ENCODE results near the gene FAM168B.
A peak's percentile ranks its signal among the peaks of the same experiment; 100 is the strongest.

Gene FAM168B

DNA sequence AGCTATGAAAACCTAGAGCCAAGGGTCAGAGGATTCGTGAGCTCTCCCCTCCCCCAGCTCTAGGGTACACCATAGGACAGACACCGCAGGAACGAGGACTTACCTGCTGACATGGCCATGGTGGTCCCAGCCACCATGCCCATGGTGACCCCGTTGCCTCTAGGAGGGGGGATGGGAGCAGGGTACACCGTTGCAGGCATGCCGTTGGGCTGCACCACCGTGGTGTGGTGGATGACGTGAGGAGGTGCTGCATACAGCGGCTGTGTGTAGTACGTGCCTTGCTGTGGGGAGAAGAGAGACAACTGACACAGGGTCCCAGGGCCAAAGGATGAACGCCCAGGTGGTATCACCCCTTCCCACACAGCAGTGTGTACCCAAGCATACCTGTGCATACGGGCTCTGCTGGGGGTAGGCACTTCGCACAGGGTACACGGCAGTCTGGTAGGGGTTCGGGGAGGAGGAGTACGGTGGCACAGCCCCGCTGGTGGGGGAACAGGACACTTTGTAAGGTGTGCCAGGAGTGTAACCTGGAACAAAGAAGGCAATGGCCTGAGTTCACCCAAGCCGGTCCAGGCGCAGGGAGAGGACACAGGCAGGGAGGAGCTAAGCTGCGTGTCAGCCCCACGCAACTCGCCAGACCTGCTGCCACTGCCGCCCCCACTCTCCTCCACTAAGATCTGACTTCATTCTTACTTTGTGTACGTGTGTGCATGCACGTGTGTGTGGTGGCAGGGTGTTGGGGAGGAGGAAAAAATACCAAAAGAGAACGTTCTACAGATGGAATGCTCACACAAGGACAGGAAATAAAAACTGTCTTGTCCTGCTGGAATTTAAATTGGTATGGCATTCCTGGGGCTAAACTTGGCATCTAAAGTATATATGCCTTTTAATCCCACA is 37.8 kb downstream of the FAM168B start:
- DNase-seq: no peak

DNA sequence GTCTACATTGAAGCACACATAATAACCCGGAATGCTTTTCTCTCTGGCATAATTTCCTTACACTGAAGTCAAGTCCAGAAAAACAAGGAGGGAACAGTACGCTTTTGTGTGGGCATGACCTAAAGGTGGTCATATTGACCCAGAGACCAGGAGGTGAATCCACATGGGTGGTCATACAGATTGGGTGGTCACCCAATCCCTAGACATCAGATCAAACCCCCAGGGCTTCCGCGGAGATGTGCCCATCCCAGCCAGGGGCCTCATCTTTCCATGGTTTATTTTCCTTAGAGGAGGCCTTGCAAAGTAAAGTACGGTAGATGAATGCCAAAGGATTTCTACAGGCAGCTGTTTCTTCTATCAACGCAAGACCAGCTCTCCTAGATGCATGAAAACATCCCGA is 38.8 kb downstream of the FAM168B start:
- DNase-seq: no peak

DNA sequence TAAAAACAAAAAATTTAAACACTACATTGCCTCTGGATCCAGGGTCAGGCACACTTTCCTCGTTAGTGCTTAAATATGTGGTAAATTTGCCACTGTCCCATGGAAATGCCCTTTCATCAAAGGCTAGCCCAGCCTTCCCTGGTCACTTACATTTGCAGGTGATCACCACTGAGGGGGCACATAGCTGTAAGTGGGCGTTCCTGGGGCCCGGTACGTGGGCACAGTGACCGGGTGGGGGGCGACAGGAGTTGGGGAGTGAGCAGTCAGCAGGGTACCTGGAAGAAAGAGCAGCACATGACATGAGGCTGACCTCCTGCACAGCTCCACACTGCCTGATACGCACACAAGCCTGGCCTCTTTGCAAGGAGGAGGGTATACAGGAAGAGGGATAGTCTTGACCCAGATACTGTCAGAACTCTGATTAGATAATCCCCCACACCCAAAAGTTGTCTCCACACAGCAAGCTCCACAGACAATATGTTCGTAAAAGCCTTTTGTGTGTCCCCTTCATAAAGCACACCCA is 40.5 kb downstream of the FAM168B start:
- no peak for DNase-seq

DNA sequence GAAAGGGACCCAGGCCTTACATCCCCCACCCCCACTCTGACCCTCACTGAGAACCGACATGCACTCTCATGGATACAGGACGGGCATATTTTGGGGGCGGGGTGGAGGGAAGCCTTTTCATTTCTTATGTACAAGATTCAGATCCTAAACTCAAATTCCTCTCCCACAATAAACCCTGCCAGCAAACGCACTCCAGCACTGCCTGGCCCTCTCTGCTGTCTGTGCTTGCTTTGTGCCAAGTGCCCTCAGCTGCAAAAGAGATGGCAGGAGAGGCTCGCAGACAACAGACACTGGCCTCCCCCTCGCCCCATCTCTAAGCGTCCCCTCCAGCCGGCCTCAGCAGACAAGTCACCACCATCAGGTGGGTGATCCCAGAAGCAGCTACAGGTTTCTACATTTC is 42.4 kb downstream of the FAM168B start:
- DNase-seq: no peak

DNA sequence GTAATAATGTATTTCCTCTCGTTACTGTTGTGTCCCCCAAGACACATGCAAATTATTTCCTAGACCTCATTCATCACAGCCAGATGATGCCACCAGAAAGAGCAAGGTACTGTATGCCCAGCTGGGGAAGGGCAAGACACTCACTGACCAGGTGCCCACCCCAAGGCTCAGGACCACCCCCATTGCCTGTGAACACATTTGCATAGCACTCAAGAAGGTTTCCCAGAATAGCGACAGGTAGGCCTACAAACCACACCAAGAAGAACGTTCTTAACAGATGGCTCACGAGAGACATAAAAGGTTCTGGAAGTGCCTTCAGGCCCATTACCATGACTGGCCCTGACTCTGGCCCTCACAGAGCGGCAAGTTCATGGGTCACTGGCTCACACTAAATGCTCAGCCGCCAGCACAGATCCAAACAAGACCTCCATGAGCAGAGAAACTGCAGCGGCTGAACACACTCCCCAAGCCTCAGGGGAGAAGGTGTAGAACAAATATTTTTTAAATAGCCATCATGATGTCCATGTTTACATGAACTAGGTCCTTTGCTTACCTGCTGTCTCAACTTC is 44.0 kb downstream of the FAM168B start:
- DNase-seq: no peak

DNA sequence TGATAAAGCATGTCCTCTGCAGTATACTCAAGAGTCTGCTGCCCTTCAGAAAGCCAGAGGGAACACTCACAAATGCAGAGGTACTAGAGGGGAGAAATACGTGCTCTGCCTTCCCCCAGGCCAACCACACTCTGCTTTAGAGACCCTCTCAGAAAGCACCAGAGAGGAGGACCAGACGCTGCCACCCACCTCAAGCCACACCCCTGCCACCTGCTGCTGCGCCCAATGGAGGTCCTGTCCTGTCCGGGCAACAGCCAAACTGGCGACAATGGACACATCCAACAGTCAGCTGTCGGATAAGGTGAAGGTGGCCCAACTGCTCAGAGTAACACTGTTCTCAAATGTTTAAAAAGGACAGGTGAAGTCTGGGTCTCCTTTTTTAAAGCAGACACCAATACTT is 44.6 kb downstream of the FAM168B start:
- no peak for DNase-seq

DNA sequence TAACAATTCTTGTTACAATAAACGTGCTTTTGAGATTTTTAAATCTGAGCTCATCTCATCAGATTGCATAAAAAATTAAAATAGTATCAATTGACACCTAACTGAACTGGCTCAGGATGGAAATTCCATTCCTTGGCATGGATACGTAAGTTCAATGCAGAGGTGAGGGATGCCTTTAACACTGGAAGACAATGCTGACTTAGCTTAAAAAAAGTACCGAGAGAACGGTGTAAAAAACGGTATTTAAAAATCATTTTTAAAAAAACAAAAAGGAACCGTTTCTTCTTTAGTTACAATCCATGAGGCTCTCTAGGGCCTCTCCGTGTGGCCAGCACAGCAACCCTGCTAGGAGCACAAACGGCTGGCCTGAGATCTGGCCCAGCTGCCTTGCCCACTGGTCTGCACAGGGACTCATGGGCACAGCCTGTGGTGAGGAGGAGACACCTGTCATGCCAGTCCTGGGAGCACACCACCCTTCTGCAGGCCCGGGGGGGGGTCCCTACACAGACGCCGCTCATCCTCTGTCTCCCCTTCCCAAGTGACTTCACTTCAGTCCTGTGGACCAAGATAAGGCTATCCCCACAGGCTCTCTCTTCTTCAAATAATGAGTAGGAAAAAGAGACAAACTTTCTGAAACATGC is 45.2 kb downstream of the FAM168B start:
- no peak for DNase-seq

DNA sequence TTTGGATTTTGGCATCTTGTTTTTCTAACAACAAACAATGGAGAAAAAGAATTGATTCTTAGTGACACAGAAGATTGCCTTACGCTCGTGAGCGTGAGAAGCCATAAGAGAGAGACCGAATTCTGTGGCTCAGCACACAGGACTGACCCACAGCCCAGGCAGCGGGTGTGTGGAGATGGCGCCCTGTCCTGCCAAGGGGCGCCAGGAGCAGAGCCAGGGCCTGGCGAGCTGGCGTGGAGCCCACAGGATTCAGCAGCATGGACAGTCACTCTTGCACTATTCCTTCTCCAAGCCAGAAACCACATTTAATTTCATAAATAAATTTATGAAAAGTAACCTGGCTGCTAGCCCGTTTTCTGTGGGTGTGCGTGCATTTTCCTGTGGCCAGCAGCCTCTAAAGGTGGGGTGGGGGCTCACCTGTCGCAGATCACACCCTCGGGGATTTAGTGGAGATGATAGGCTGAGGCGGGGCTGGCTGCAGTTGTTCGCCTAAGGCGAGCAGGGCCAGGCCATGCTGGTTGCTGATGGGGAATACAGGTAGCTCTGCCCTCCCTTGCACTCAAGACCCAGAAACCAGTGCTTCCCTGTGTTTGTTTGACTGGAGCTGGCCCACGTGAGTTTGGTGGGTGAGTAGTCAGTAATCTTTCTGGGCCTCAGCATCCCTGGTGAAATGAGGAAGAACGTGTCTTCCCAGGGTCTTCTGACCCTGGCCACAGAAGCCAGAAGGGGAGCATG is 46.2 kb downstream of the FAM168B start:
- no peak for DNase-seq

DNA sequence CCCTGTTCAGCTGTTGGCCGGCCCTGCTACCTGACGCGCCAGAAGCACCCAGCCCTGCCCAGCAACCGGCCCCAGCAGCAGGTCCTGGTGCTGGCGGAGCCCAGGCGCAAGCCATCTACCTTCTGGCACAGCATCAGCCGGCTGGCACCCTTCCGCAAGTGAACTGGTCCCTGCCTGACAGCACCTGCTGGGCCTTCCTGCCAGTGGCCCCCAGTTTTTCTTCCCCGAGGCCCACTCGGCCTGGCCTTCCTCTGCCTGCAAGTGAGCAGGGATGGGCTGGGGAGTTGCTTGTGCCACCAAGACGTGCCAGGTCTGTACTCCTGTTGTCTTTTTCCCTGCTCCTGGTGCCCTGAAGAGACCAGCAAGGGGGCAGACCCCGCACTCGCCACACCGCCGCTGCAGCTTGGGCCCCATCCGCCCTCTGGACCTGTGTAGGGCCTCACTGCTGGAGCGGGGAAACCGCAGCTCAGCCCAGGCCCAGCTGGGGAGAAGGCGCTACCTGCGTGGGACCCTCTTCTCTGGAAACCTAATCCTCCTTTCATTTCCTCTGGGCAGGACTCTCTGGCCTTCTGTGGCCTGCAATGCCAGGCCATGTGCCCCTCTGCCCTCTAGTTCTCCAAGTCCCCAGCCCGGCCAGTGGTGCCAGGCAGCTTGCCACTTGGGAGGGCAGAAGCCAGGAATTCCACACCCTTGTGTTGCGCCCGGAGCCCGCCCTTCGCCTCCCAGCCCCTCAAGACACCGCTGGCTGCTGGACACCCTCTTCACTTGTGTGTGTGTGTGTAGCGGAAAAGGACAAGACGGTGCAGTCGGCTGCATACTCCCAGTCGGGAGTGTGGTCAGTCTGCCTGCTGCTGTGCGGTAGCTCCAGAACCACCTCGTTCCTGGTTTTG is 47.0 kb downstream of the FAM168B start:
- no peak for DNase-seq

DNA sequence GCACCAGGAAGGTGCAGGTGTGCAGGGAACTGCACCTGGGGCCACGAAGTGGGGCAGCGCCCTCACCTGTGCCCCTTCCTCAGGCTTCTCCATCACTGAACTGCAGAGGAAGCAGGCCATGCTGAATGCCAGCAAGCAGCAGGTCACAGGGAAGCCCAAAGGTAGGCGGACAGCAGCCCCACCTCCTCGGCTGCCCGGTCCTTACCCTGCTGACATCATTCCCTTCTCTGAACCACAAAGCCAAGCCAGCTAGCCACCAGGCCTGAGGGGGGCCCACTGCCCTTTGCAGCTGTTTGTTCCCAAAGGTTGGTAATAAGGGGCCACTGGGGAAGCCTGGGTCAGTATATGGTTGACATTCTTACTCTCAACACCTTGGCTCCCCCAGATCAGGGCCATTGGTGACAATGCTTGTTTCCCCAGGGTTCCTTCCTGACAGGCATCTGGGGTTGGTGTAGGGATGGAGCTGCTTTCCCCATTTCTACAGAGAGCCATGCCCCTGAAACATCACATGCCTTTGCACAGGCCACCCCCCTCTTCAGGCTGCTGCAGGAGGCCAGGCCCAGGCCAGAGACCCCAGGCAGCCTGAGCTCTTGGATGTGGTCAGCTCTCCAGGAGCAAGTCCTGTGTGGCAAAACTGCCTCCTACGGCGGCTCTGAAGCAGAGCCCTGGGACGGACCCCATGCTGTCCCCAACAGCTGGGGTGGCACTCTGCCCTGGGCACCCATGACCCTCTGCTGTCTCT is 47.8 kb downstream of the FAM168B start:
- no peak for DNase-seq

DNA sequence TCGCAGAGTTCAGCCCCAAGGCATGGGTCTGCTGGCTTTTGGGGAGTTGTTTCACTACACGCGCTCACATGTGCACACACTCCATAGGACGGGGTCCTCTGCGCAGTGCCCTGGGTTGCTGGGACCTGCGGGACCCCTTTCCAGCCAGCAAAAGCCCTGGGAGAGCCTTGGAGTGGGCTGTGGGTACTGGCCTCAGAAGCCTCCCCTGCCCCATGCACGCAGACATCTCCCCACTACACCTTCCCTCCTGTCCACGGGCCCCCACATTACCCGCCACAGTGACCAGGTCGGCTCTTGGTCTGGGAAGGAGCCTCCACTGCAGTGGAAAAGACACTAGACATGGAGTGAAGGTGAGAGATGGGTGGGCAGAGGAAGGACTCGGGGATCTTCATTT is 48.5 kb downstream of the FAM168B start:
- DNase-seq: no peak

DNA sequence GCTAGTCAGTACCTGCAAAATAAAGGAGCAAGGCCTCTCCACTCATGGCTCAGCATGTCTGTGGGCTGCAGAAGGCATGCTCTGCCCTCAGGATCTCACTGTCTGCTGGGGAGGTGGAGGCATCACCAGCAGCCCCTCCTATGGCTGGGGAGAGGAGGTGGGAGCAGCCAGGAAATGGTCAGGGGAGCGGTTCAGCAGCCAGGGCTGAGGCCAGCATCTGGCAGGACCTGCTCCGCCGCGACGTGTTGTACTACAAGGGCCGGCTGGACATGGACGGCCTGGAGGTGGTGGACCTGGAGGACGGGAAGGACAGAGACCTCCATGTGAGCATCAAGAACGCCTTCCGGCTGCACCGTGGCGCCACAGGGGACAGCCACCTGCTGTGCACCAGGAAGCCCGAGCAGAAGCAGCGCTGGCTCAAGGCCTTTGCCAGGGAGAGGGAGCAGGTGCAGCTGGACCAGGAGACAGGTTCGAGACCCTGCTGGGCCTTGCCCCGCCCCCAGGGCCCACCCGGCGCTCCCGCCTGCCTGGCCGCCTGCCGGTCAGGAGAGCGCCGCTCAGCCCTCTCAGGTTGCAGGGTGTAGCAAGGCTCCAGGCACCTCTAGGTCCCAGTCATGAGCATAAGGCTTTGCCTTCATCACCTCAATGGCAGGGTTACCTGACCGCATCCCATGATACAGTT is 49.0 kb downstream of the FAM168B start:
- no peak for DNase-seq

DNA sequence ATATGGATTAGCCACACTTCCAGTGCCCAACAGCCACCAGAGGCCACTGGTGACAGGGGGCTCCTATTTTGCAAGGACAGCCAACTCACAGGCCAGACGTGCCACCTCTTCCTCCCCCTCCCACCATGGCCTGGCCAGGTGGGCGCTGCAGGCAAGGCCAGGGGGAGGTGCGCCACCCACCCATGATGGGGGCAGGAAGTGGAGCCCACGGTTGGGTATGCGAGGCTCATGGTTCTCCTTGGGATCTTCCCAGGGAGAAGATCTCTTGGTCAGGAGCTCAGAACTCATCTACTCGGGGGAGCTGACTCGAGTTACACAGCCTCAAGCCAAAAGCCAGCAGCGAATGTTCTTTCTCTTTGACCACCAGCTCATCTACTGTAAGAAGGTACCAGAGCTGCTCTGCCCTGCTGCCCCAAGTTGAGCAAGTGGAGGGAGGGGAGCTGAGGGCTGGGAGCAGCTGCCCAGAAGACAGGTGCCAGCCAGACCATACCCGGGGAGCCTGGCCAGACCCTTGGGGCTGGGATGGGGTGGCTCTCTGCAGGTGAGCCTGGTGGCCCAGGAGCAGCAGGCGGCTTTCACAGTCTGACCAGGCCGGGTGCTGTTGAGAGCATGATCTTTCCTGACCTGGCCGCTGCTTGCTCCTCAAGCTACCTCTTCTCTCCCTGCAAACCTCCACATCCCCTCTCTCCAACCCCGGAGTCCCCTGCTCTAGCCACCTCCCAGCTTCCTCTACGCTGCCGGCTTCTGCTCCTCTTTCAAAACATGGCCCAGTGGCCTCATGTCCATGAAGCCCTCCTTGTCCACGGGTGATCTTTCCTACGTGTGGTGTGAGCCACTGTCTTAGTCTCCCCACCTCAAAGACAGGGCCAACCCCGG is 49.8 kb downstream of the FAM168B start:
- no peak for DNase-seq

DNA sequence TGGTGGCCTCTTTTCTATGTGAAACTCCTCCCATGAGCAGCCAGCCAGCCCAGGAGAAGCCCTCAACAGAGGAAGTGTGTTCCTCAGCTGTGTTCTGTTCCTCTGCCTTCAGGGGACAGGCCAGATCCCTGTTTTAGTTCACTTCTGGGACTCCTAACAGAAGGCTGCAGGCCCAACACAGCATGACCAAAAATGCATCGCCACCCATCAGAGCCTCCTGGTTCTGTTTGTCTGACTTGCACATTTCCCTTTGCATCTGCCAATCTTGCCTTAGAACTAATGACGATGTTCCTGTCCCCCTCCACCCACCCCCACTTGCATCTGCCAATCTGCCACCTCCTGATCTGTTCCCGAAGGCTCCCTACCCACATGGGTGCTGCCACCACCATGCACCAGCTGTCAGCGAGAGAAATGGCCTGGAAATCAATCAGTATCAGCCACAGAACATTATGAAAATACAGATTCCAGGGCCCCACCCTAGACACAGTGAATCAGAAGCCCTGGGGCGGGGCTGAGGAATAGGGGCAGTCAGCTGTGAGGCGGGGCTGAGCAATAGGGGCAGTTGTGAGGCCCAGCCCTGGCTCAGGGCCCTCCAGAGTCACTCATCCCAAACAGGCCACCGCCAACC is 51.0 kb downstream of the FAM168B start:
- peak; percentile 32 for DNase-seq

DNA sequence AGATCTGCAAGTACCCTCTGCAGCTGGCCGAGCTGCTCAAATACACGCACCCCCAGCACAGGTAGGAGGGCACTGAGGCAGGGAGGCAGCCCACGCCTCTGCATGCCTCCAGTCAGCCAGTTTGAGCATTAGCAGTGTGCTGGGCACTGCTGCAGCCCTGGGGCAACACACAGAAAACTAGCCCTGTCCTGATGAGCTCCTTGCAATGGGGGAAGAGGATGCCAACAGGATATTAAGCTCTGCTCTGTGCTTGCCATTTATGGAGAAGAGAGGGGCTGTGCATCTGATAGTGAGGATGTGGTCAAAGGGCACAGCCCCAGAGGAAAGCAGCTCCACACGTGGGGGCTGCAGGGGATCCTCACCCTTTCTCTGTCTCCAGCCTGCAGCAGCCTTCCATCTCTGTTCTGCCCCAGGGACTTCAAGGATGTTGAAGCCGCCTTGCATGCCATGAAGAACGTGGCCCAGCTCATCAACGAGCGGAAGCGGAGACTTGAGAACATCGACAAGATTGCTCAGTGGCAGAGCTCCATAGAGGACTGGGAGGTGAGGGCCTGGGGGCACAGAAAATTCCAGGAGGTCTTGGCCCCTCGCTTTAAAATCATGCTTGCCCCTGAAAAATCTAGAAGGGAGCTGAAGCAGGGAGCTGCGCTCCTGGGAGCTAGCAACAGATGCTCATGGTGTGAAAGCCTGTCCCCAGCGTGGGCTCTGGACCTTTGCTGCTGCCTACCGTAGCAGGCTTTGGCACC is 51.7 kb downstream of the FAM168B start:
- DNase-seq: no peak

DNA sequence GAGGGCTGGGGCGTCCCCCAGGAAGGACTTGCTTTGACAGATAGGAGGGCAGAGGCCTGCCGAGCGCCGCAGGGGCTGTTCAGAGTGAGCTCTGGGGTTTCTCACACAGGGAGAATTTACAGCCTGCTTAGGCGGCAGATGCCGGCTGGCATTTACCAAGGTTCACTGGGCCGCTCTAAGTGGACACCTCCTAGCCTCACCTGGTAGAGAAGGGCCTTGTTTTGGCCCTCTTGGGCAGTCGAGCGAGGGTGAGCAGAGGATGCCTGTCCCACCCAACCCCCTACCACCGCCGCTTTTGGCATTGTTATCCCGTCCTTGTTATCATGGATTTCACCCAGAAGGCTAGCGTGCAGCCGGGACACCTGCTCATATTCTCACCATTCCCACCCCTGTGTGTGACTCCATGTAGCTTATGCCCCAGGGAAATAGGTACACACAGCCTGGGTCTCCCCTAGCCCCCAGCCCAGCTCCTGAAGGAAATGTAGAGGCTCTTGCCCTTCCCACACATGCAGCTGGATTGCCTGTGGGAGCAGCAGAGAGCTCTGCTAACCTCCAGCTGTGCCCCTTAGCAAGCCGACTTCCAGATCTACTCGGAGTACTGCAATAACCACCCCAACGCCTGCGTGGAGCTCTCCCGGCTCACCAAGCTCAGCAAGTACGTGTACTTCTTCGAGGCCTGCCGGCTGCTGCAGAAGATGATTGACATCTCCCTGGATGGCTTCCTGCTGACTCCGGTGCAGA is 52.4 kb downstream of the FAM168B start:
- DNase-seq: no peak

DNA sequence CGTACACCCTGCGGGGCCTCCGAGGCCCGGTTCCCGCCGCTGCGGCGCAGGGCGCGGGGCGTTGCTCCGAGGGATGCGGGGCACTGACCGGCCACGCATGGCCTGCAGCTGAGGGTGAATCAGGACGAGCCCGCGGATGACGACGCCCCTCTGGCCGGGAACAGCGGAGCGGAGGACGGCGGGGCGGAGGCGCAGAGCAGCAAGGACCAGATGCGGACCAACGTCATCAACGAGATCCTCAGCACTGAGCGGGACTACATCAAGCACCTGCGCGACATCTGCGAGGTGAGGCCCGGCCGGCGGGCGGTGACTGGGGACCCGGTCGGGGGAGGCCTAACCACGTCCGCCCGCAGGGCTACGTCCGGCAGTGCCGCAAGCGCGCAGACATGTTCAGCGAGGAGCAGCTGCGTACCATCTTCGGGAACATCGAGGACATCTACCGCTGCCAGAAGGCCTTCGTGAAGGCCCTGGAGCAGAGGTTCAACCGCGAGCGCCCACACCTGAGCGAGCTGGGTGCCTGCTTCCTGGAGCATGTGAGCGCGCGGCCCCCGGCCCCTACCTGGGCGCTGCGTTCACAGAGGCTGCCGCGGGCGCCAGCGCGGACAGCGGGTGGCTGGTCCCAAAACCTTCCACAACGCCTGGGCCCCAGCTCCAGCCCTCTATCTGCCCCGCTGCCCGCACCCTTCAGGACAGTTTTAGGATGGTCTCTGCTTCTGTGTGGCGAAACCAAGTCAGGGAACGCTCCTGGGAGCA is 53.2 kb downstream of the FAM168B start:
- no peak for DNase-seq
